Parathyroid adenoma (tissue), 2 donors: ENCODE data around the gene SEMA4A.

ENCODE experiments used
- H2AFZ ChIP-seq: fragments of 300-600 bp; sonication (generic); one replicate; pipeline ENCODE4 v1.7.0; 2017; ENCODE audit warnings: antibody characterized with exemption, mild to moderate bottlenecking
- H3K27ac ChIP-seq: fragments of 300-600 bp; sonication (generic); one replicate; pipeline ENCODE4 v1.7.0; 2017
- H3K27me3 ChIP-seq: fragments of 300-600 bp; sonication (generic); one replicate; pipeline ENCODE4 v1.7.0; 2017; ENCODE audit warnings: low read length; ENCODE audit not compliant: control insufficient read depth, insufficient read depth
- H3K36me3 ChIP-seq: fragments of 300-600 bp; sonication (generic); one replicate; pipeline ENCODE4 v1.7.0; 2017; ENCODE audit warnings: low read length; ENCODE audit not compliant: control insufficient read depth, insufficient read depth
- H3K4me1 ChIP-seq: fragments of 300-600 bp; sonication (generic); one replicate; pipeline ENCODE4 v1.7.0; 2017; ENCODE audit warnings: control low read depth
- H3K4me2 ChIP-seq: fragments of 300-600 bp; sonication (generic); one replicate; pipeline ENCODE4 v1.7.0; 2017; ENCODE audit warnings: low read length
- H3K4me3 ChIP-seq: fragments of 300-600 bp; sonication (generic); one replicate; pipeline ENCODE4 v1.7.0; 2017; ENCODE audit warnings: low read depth, low read length
- H3K79me2 ChIP-seq: fragments of 300-600 bp; sonication (generic); one replicate; pipeline ENCODE4 v1.7.0; 2017; ENCODE audit warnings: control low read depth
- H3K9ac ChIP-seq: fragments of 300-600 bp; sonication (generic); one replicate; pipeline ENCODE4 v1.7.0; 2017; ENCODE audit warnings: mild to moderate bottlenecking
- H3K9me3 ChIP-seq: fragments of 300-600 bp; sonication (generic); one replicate; pipeline ENCODE4 v1.7.0; 2017; ENCODE audit warnings: low read length; ENCODE audit not compliant: control insufficient read depth
- CTCF ChIP-seq: fragments of 300-600 bp; sonication (generic); IDR thresholded peaks from one replicate; pipeline ENCODE4 v1.7.0; 2017; ENCODE audit warnings: antibody characterized with exemption, mild to moderate bottlenecking
- donor health status: primary hyperparathyroidism.

SEMA4A gene

GRCh38 chr1:156126043-156126629 is 27.2 kb upstream of the SEMA4A start:
- Histone ChIP-seq H2AFZ (no peak overlapping the region), H3K9me3 (no peaks in the 10 kb centered on the region), H3K4me3 (no peak overlapping the region)

GRCh38 chr1:156126630-156127534 is 26.5 kb upstream of the SEMA4A start:
- H3K9ac ChIP-seq, result no peak overlapping the region
- H3K79me2 ChIP-seq, result peaks cover 13% of the 10 kb centered on the region
- H3K27ac ChIP-seq, result peak overlapping the region; percentile 75
- H3K4me3 ChIP-seq, result no peak overlapping the region
- H3K4me1 ChIP-seq, result peaks cover 16% of the 10 kb centered on the region
- TF ChIP-seq CTCF, result no peak
- no peaks in the 10 kb centered on the region for H3K27me3 ChIP-seq
- H2AFZ ChIP-seq, result no peak overlapping the region
- H3K9me3 ChIP-seq, result no peaks in the 10 kb centered on the region
- peak overlapping the region; percentile 57 for H3K4me2 ChIP-seq
- no peaks in the 10 kb centered on the region for H3K36me3 ChIP-seq

More at GRCh38 chr1:156126043-156126629, 27.2 kb upstream of the SEMA4A start:
- Histone ChIP-seq H3K4me1 (peaks cover 16% of the 10 kb centered on the region), H3K4me2 (peak overlapping the region; percentile 57), H3K9ac (no peak overlapping the region), H3K36me3 (no peaks in the 10 kb centered on the region), H3K27ac (peak overlapping the region; percentile 75), H3K27me3 (no peaks in the 10 kb centered on the region), H3K79me2 (peaks cover 16% of the 10 kb centered on the region)
- TF ChIP-seq CTCF, result no peak

- no peak for TF ChIP-seq CTCF
- peak overlapping the region; percentile 80 for H3K27ac ChIP-seq
- H2AFZ ChIP-seq, result no peak overlapping the region
- no peaks in the 10 kb centered on the region for H3K27me3 ChIP-seq
- no peaks in the 10 kb centered on the region for H3K36me3 ChIP-seq
- H3K4me3 ChIP-seq, result no peak overlapping the region
- H3K4me2 ChIP-seq, result peak overlapping the region; percentile 26
- H3K4me1 ChIP-seq, result peaks cover 7% of the 10 kb centered on the region
- no peaks in the 10 kb centered on the region for H3K9me3 ChIP-seq
- H3K79me2 ChIP-seq, result peaks cover 12% of the 10 kb centered on the region
- H3K9ac ChIP-seq, result no peak overlapping the region
Observed at GRCh38 chr1:156128308-156128653, 25.1 kb upstream of the SEMA4A start.

GRCh38 chr1:156128654-156129597 is 24.5 kb upstream of the SEMA4A start:
- peak overlapping the region; percentile 80 for H3K27ac ChIP-seq
- no peak for TF ChIP-seq CTCF
- H2AFZ ChIP-seq, result no peak overlapping the region
- peaks cover under 1% of the 10 kb centered on the region for H3K4me1 ChIP-seq
- H3K9me3 ChIP-seq, result no peaks in the 10 kb centered on the region
- H3K4me2 ChIP-seq, result peak overlapping the region; percentile 26
- peaks cover 9% of the 10 kb centered on the region for H3K79me2 ChIP-seq
- H3K36me3 ChIP-seq, result no peaks in the 10 kb centered on the region
- no peaks in the 10 kb centered on the region for H3K27me3 ChIP-seq
- H3K9ac ChIP-seq, result no peak overlapping the region
- no peak overlapping the region for H3K4me3 ChIP-seq
